ENCODE data around the gene PLA2R1. TPM values are rescaled to one million over a fixed set of nuclear protein-coding genes. Genes with fewer than 3 reads are reported as not detected.

PLA2R1 gene
- polyA plus RNA-seq, 1 donor: 1.9 TPM

DNA sequence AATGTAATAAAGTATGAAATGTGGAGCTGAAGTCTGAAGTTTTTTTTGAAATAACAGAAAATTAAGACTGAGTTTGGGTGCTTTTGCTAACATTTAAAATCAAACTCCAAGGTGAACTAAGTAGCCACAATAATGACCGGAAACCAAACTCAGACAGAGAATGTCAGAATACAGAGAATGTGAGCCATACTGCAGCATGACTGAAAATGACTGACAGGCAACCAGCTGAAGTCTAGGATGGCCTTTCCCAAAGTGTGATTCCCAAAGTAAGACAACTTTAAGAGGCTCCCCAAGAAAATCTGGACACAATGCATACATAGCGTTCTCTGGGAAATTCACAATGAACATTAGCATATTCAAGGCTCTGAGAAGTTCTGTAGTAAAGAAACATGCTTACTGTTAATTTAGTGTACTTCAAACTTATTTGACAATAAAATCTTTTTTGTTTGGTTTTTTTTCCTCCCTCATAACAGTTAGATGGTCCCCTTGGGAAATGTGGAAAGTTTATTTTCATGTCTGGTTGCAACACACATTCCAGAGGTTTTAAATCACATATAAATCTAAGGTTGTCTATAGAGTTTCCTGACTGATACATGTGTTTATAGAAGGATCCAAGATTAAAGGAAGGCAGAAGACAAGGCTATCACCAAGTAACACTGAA is 28.6 kb downstream of the PLA2R1 start:
- no peak for DNase-seq (ENCODE audit: low read depth)

DNA sequence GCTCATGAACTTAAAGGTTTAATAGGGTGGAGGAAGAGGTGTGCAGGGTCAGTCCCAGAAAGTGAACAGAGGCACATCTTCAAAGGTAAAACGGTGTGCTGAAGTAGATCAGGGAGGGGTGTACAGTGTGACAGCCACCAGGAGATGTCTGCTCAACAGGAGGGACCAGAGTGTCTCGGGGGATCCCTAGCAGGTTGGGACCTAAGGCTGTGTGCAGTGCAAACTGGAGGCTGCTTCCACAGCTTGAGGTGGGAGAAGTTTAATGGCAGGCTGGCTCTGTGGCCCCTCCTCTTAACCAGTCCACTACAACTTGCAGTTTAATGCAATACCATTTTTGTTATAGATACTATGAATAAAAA is 33.2 kb downstream of the PLA2R1 start:
- no peak for DNase-seq (ENCODE audit: low read depth)

DNA sequence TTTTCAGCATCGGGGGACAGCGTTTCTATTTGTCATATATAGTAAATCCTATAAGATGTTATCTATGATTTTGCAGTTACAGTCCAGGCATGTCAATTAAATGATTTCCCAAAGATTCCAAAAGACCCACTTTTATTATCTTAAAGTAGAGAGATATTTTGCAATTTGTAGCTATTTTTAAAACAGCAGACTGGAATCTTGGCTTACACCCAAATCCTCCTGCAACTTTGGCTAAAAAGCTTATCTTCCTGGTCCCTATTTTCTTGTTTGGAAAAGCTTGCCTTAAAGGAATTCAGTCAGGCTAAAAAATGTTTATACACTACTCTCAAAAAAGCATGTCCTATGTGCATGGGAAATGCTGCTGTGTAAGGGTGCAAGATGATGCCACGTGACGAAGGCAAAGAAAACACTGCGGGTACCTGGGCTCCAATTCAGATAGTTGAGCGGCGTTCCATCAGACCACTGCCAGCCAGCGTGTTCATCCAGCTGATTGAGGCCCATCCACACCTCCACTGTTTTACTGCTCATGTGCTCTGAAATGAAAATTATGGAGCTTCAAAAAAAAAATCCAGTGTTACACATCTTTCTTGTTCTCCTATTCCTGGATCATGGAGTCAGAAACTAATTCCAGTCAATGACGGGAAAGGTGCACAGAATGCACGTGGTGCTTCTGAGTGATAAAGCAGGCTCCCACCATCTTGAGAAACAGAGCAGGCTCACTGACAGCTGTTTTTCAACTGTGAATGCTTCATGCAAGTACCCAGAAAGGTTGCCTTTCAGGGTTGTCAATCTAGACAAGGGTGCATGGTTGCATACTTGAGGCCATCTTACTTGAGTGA is 33.8 kb downstream of the PLA2R1 start:
- peak; percentile 40 for DNase-seq (ENCODE audit: low read depth)

DNA sequence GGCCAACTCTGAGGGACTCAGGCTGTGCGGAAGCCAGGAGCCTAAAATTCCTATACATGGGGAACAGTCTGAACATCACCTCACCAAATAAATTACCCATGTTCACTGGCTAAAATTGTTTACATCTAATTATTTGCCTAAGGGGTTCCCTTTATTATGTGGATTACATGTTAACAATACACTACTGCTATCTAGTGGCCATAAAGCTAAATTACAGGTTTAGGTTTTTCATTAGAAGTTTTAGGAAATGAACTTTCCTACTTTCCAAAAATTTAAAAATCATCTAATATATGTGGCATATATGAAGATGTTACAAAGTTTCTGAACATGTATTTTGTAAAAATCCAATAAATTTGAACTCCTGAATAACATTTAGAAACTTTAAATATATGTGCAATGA is 40.3 kb downstream of the PLA2R1 start:
- no peak for DNase-seq (ENCODE audit: low read depth)

DNA sequence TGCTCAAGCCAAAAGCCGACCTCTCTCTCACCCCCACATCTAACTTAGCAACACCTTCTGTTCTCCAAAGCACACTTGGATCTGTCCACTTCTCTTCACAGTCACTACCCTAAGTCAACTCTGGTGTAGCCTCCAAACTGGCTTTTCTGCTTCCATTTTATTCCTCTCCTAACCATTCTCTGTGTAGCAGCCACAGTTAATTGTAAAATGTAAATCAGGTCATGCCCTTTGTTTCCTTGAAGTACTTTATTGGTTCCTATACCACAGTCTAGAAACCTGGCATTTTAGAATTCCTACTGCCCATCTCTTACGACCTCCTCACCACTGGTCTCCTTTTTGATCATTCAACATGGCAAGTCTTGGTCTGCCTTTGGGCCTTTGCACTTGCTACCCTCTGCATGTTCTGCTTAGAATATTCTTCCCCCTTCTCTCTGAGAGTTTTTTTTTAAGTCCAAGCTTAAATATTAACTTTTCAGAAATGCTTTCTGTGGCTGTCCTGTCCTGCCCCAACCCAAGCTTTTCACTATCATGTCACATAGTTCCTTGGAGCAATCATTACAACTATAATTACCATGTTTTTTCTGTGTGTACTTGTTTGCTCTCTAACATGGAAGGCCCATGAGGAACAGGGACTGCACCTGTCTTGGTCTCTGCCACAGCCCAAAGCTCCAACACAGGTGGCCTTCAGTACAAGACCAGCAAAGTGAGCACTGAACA is 42.9 kb downstream of the PLA2R1 start:
- no peak for DNase-seq (ENCODE audit: low read depth)

DNA sequence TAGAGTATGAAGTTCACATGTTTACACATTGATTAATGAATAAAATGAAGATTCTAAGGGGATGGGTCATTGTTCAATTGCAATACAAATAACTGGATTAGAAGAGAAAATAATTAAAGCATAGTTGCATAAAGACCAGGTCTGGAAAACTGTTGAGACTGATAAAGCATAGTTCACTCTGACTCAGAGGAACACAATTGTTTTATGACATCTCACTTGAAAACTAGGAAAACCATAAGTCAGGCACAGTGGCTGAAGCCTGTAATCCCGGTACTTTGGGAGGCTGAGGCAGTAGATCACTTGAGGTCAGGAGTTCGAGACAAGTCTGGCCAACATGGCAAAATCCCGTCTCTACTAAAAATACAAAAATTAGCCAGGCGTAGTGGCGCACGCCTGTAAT is 46.7 kb downstream of the PLA2R1 start:
- DNase-seq (ENCODE audit: low read depth): no peak

DNA sequence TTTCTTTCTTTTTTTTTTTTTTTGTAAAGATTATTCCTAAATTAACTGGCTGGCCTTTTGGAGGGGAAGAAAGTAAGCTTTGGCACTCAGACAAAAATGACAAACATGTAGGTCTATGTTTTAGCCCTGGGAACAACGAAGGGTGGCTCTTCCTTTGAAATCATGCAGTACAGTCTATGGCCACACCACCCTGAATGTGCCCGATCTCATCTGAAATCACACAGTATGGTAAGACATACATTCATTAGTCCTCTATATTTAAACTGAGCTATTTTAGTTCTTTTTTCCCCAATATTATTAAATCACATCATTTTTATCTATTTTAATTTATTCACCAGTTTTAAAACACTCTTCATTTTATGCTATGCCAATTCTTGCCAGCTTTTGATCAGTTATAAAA is 48.2 kb downstream of the PLA2R1 start:
- DNase-seq (ENCODE audit: low read depth): no peak

DNA sequence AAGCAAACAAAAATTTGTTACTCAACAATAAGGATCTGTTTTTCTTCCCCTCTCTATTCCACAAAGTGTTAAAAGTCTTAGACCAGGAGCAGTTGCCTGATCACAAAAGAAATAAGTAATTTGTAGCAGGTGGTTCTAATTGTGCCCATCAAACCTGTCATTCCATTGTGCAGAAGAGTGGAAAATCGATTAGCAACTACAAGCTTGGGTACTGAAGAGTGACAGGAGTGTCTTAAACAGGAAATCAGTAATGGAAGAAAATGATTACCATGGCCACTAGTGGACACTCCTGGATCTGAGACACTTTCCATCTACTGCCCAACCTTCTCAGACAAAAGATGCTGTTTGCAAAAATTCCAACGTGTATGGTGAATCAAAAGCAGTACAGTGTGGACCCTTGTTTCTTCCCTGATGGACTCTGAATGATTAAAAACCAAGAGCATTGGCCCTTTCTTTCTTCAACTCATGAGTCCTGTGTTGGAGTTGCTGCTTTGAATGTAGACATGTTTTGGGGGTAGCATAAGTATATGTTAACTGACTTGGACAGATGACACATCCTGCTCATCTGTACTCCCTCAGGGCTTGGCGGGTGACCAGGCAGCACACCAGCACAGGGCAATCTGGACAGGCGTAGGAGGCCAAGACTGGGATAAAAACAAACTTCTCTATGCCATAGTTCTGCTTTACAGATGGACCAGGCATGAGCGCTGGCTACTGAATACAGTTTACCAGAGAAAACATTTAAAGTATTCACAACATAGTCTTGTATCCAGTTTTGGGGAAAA is 51.9 kb downstream of the PLA2R1 start:
- no peak for DNase-seq (ENCODE audit: low read depth)

DNA sequence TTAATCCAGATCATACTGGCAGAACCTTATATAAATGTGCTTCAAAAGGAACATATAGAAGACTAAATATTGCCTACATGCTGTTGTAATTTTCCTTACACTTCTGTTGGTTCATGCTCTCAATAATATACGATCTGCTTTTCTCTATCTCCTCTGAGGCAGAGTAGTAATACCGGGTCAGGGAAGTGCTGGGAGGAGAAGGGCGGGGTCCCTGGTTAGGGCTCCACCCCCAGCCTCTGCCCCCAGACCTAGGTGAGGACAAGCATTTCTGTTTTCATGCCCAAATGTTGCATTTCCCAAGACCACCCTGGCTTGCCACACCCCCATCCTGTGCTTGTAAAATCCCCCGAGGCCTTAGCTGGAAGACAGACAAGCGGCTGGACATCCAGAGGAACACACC is 55.3 kb downstream of the PLA2R1 start:
- DNase-seq (ENCODE audit: low read depth): no peak

DNA sequence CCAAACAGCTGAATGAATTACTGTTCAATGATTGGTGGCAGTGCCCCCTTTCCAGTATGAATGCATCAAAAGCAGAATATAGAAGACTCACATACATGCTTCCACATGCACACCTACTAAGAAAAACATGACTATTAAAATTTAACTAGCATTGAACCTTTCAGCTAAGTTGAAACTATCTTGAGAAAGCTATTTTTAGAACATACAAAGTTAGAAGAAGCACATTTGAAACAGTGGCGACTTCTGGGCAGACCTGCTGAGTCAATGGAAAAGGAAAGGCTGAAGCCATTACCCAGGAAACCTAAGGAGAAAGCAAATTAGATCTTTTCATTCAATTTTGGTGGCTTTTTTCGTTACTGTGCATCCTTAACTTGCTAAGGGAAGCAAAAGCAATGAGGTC is 55.9 kb downstream of the PLA2R1 start:
- no peak for DNase-seq (ENCODE audit: low read depth)

DNA sequence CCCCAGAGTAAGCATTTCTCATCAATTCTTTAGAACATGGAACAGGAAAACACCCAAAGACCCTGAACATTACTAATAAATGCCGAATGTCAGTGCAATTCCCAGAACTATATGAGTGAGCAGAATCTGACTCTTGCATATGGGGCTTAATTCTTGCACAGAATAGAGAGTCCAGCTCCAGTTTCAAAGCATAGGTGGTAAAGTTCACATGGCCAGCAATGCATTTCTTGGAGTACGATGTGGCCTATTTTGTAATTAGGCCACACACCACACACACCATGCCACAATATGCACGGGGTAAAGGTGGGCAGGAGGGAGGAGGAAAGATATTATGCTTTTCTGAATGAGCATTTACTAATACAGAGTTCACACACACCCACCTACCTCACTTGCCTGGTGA is 56.5 kb downstream of the PLA2R1 start:
- DNase-seq (ENCODE audit: low read depth): no peak

DNA sequence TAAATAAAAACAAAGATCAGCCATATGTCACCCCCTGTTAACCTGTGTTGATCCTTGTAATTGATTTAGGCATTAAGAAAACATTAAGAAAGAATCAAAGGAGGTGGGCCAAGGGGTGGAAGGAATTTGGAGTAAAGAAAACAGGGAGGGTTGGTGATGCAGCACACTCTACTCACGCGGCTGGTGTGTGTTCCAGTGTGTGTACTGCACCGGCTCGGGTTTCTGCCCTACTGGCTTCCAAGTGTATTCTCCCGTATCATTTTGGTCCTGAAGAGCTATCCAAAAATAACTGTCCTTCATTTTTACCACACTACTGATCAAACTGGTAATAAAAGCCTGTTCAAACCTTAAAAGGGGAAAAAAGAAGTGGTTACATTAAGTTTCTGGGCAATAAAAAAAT is 56.9 kb downstream of the PLA2R1 start:
- DNase-seq (ENCODE audit: low read depth): no peak

DNA sequence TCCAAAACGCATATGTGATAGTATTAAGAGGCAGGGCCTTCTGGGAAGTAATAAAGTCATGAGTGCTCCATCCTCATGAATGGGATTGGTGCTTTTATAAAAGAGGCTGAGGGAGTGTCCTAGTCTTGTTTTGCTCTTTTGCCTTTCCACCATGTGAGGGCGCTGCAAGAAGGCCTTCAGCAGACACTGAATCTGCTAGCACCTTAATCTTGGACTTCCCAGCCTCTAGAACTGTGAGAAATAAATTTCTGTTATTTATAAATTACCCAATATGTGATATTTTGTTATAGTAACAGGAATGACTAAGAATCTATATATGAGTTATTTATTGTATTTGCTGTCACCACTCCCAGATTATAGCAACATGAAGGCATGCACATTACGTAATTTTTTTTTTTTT is 63.5 kb downstream of the PLA2R1 start:
- no peak for DNase-seq (ENCODE audit: low read depth)

DNA sequence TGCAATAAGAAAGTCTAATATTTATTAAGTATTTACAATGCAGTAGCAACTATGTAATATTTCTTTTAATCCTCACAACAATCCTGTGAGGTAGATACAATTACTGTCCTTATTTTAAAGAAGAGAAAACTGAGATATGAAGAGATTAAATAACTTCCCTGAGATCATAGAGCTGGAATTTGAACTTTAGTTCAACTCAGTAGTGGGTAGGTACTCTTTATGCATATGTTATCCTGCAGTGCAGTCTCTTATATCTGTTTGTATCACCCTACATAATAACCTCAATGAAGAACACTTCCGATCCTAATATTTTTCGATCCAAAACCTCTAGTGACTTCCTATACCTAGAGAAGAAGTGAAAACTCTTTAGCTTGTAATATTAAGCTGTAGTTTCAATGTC is 64.2 kb downstream of the PLA2R1 start:
- DNase-seq (ENCODE audit: low read depth): no peak

DNA sequence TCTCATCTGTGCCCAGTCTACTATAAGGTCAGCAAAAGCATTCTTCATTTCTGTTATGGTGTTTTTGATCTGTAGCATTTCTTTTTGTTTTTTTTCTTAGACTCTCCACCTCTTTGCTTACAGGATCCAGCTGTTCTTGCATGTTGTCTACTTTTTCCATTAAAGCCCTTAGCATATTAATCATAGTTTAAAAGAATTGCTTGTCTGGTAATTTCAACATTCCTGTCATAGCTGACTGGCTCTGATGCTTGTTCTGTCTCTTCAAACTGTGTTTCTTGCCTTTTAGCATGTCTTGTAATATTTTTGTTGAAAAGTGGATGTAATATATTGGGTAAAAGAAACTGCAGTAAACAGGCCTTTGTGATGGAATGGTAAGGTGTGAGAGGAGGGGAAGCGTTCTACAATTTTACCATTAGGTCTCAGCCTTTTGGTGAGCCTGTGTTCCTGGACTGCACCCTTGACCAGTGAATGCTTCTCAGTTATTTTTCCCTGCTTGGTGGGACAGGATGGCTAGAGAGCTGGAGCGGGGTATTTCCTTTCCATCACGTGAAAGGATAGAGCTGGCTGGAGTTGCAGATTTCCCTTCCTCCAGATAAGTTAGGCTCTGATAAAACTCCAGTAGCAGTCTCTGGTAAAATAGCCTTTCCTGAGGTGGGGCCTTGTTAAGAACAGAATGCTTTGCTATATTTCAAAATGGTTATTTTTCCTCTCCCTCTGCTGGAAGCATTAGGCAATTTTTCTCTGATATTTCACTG is 65.4 kb downstream of the PLA2R1 start:
- no peak for DNase-seq (ENCODE audit: low read depth)

DNA sequence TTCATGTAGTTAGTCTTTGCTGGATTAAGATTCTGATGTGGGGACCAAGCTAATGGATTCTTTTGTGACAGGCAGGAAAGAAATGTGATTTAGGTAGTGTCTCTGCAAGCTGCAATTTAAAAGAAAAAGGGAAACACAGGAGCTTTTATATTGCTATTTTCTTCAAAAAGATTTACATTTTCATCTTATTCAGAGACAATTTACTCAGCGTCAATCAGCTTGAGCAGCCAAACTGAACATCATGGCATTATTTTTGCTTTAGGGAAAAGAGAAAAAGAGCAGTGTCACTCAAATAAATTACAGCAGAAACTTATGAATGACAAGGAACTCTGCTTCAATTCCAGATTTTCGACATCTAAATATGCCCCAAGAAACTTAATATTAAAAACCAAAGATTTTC is 67.4 kb downstream of the PLA2R1 start:
- DNase-seq (ENCODE audit: low read depth): no peak

DNA sequence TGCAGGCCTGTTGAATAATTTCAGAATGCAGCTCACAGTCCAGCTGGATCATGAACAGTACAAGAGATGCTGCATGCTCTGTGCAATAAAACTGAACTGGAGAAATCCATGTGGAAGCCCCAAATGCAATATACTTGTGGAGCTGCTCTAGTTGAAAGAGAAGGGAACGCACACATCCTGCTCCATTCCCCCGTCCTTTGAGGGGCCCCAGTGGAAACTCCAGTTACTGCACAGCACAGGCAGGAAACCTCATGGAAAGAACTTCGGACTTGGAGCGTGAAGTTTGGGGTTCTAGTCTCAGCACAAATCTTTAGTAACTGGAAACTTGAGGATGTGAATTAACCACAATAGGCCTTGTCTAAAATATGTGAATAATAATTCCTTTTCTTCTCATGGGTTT is 73.2 kb downstream of the PLA2R1 start:
- no peak for DNase-seq (ENCODE audit: low read depth)

DNA sequence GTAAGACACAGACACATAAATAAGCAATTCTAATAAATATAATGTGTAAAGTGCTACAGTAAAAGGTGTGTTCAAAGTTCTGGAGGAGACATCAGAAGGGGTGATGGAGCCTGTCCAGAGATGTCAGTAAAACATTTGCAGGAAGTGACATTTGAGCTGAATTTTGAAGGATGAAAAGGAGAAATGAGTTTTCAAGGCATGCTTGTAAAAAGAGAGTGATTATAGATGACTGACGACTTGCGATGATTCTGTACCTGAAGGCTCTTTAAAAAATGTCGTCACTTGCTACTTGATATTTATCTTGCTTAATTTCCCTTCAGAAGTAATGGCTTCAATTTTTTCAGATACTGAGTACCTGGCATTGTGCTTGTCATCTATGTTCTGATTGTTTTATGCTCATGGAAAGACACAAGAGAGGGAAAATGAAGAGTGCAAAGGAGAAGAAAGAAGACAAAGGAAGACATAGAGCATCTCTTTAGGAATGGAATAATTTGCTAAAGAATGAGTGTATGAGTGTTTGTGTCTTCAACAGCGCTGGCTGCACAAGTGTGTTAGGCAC is 73.9 kb downstream of the PLA2R1 start:
- DNase-seq (ENCODE audit: low read depth): no peak

DNA sequence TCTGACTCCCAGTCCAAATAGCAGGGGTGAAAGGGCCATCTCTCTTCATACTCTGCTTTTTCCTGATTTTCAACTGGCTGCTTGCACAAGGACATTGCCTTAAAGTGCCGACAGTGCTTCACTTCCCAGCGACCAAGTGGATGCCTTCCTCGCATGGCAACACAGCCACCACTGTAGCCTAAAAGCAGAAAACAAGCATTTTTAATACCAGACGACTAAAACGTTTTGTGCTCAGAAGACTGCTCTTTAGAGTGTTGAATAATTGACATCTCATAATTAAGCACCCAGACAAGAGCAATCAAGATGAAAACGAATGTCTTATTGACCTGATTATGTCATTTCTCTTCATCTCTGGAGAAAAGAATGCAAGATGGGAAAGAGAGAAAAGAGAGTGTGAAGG is 75.2 kb downstream of the PLA2R1 start:
- no peak for DNase-seq (ENCODE audit: low read depth)

DNA sequence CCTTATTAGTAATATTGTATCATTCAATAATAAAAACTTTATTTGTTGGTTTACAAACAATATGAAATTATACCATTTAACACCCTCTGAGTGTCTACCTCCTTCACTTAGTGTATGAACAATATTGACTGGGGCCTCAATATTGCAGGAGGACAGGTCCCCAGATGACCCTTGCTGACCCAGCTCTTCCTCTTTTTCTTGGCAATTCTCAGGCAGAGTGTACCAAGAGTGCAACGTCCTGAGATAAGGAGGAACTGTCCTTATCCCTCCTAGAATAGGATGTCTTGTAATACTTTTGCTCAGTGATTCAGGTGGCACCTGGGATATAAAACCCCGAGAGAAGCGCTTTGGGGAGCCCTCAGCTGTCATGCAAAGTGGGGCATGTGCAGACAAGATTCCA is 76.8 kb downstream of the PLA2R1 start:
- DNase-seq (ENCODE audit: low read depth): no peak

DNA sequence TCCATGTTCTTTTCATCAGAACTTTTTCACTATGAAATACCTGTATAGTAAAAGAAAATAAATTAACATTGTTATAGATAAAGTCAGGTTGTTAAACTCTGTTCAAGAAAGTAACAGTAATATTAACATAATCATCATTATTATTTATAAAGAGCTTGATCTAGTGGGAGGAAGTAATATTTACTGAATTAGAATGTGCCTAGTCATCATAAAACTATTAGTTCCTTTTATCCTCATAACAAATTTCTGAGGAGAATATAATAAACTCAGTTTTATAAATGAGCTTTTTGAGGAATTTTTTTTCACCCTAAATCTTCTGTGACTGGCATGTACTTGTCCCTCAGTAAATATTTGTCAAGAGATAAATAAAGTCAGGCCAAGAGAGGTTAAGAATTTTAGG is 78.4 kb downstream of the PLA2R1 start:
- no peak for DNase-seq (ENCODE audit: low read depth)

Data from forelimb muscle (tissue), 1 donor.